Keratinocyte (primary cell): Measurements from ENCODE around the gene KSR1. TPM values are rescaled to one million over a fixed set of nuclear protein-coding genes. Genes with fewer than 3 reads are reported as not detected.

Source experiments
- DNase-seq: peaks from one replicate; pipeline ENCODE4 v3.0.0-alpha.2; 2011; ENCODE audit warnings: low read depth, missing footprints, low spot score
- FAIRE-seq: peaks from 2 replicates; lab custom pipeline; 2011; peaks lifted over from hg19 to GRCh38; lab: Jason Lieb, UNC
- H2AFZ ChIP-seq: 2 replicates; pipeline ENCODE4 v1.6.0; 2012; ENCODE audit warnings: low read length, control low read depth, inconsistent platforms; ENCODE audit not compliant: control insufficient read depth
- H3K27ac ChIP-seq: 2 replicates; pipeline ENCODE4 v1.5.1; 2011; ENCODE audit warnings: low read length; ENCODE audit not compliant: control insufficient read depth, insufficient read depth
- H3K27me3 ChIP-seq: 3 replicates; pipeline ENCODE4 v1.6.0; 2011; ENCODE audit warnings: low read length; ENCODE audit not compliant: control insufficient read depth, insufficient read depth; ENCODE audit errors: extremely low read depth
- H3K36me3 ChIP-seq, 2 experiments: 2 replicates in 1 of 2; 3 replicates in 1 of 2; pipeline ENCODE4 v1.5.1; 2011; ENCODE audit warnings: low read length in 2 of 2, mild to moderate bottlenecking in 1 of 2; ENCODE audit not compliant: control insufficient read depth in 2 of 2, insufficient read depth in 2 of 2; ENCODE audit errors: extremely low read depth in 1 of 2
- H3K4me1 ChIP-seq: 3 replicates; pipeline ENCODE4 v1.5.1; 2011; ENCODE audit warnings: low read length; ENCODE audit not compliant: control insufficient read depth, insufficient read depth; ENCODE audit errors: extremely low read depth
- H3K4me2 ChIP-seq: 3 replicates; pipeline ENCODE4 v1.6.0; 2011; ENCODE audit warnings: low read depth, low read length; ENCODE audit not compliant: control insufficient read depth, insufficient read depth; ENCODE audit errors: extremely low read depth
- H3K4me3 ChIP-seq, 3 experiments: fragments of 200-600 bp in 1 of 3; sonication (generic) in 1 of 3; 2 replicates in 2 of 3; 3 replicates in 1 of 3; pipeline ENCODE4 v1.5.1; 2011 to 2016; ENCODE audit warnings: low read length in 3 of 3, mild to moderate bottlenecking in 3 of 3, control low read depth in 2 of 3, inconsistent platforms in 1 of 3, low read depth in 1 of 3, mixed read lengths in 1 of 3, mixed run types in 1 of 3, moderate library complexity in 1 of 3; ENCODE audit not compliant: control insufficient read depth in 2 of 3, insufficient read depth in 2 of 3; ENCODE audit errors: extremely low read depth in 1 of 3
- H3K79me2 ChIP-seq: 2 replicates; pipeline ENCODE4 v1.6.0; 2012; ENCODE audit warnings: low read length; ENCODE audit not compliant: control insufficient read depth, insufficient read depth
- H3K9ac ChIP-seq: 3 replicates; pipeline ENCODE4 v1.6.0; 2011; ENCODE audit warnings: low read length; ENCODE audit not compliant: control insufficient read depth, insufficient read depth; ENCODE audit errors: extremely low read depth
- H3K9me1 ChIP-seq: 3 replicates; pipeline ENCODE4 v1.6.0; 2011; ENCODE audit warnings: low read length; ENCODE audit not compliant: control insufficient read depth, insufficient read depth; ENCODE audit errors: extremely low read depth
- H3K9me3 ChIP-seq: 2 replicates; pipeline ENCODE4 v1.5.1; 2012; ENCODE audit warnings: low read depth, low read length; ENCODE audit not compliant: control insufficient read depth
- H4K20me1 ChIP-seq: 3 replicates; pipeline ENCODE4 v1.6.0; 2011; ENCODE audit warnings: low read length; ENCODE audit not compliant: control insufficient read depth, insufficient read depth; ENCODE audit errors: extremely low read depth
- CTCF ChIP-seq, 3 experiments: IDR thresholded peaks in 1 of 3; conservative IDR thresholded peaks in 1 of 3; optimal IDR thresholded peaks in 1 of 3; 2 replicates in 2 of 3; 3 replicates in 1 of 3; pipeline versions ENCODE3 to v1.5.1; 2011; ENCODE audit warnings: low read length in 3 of 3, mild to moderate bottlenecking in 3 of 3, moderate library complexity in 2 of 3, control low read depth in 1 of 3, inconsistent platforms in 1 of 3; ENCODE audit not compliant: insufficient read depth in 2 of 3; ENCODE audit errors: extremely low read depth in 1 of 3
- EZH2 ChIP-seq: IDR thresholded peaks from one replicate; pipeline ENCODE4 v1.6.1; 2012; ENCODE audit warnings: inconsistent platforms, mild to moderate bottlenecking, low read length, moderate library complexity
- dilution Hi-C: fragments of 300-500 bp; cut with MboI; formaldehyde crosslinking; loops from one replicate; pipeline ENCODE4 v1.7.0; 2020; ENCODE audit warnings: low sequenced_read_pairs; ENCODE audit not compliant: extremely low pct_ligation_motif_present
- polyA plus RNA-seq, 5 experiments: library from polyadenylated mRNA; depleted of rRNA in 3 of 5; stranded (reverse) in 3 of 5; stranded (forward) in 1 of 5; unstranded in 1 of 5; fragments of >200 nt; gene quantifications; 1 replicate in 1 of 5; 2 replicates in 3 of 5; 3 replicates in 1 of 5; pipeline versions ENCODE4 v1.2.1 to v1.2.3, GENCODE V29; 2011 to 2012; ENCODE audit warnings: missing spikeins in 2 of 5, low read depth in 1 of 5, low replicate concordance in 1 of 5

Gene KSR1
- polyA plus RNA-seq, 1 donor (not counting 4 experiments of a cell fraction or from before 2014, with no cell fraction given), result 1.3 TPM

GRCh38 chr17:27585792-27586191 is 129.5 kb downstream of the KSR1 start:
- H3K27ac ChIP-seq, result no peak overlapping the region
- H3K9ac ChIP-seq, result no peak overlapping the region
- H3K27me3 ChIP-seq, result no peaks in the 10 kb centered on the region
- no peak overlapping the region for H2AFZ ChIP-seq
- H4K20me1 ChIP-seq, result no peaks in the 10 kb centered on the region
- no peaks in the 10 kb centered on the region for H3K36me3 ChIP-seq
- no peaks in the 10 kb centered on the region for H3K79me2 ChIP-seq
- DNase-seq (no peak), FAIRE-seq (no peak)
- no peak overlapping the region for H3K4me3 ChIP-seq
- dilution Hi-C loops, result no loop called here
- no peak overlapping the region for H3K4me2 ChIP-seq
- H3K4me1 ChIP-seq, result no peaks in the 10 kb centered on the region
- no peaks in the 10 kb centered on the region for H3K9me1 ChIP-seq
- no peaks in the 10 kb centered on the region for H3K9me3 ChIP-seq
- TF ChIP-seq CTCF (optimal IDR thresholded peaks at IDR 0.05 in 1 of 3, IDR thresholded peaks at IDR 0.05 in 1 of 3, conservative IDR thresholded peaks at IDR 0.05 in 1 of 3; ENCODE audit: extremely low read depth in 1 of 3, insufficient read depth in 2 of 3, low read length in 3 of 3) (no peak), EZH2 (no peak)

- Histone ChIP-seq H3K4me2 (no peak overlapping the region), H3K9ac (no peak overlapping the region), H3K79me2 (no peaks in the 10 kb centered on the region), H3K27ac (no peak overlapping the region), H2AFZ (no peak overlapping the region), H3K27me3 (no peaks in the 10 kb centered on the region), H3K9me1 (no peaks in the 10 kb centered on the region), H3K36me3 (no peaks in the 10 kb centered on the region), H3K9me3 (no peaks in the 10 kb centered on the region), H4K20me1 (no peaks in the 10 kb centered on the region), H3K4me1 (no peaks in the 10 kb centered on the region), H3K4me3 (no peak overlapping the region)
- dilution Hi-C loops, result no loop called here
- DNase-seq (no peak), FAIRE-seq (no peak)
- no peak for TF ChIP-seq CTCF (optimal IDR thresholded peaks at IDR 0.05 in 1 of 3, IDR thresholded peaks at IDR 0.05 in 1 of 3, conservative IDR thresholded peaks at IDR 0.05 in 1 of 3; ENCODE audit: extremely low read depth in 1 of 3, insufficient read depth in 2 of 3, low read length in 3 of 3)
- TF ChIP-seq EZH2, result no peak
Measured at GRCh38 chr17:27586203-27586721, 130.0 kb downstream of the KSR1 start.
